Vagina (tissue), 2 donors: ENCODE results near the gene TPST2.

ENCODE experiments used
- POLR2A ChIP-seq, 2 donors: fragments of 450-650 bp; IDR thresholded peaks; one replicate each; pipeline ENCODE4 v1.6.1; 2017; ENCODE audit warnings: antibody characterized with exemption in 2 of 2, mild to moderate bottlenecking in 2 of 2, moderate library complexity in 2 of 2
- TF ChIP-seq, protein P1 (sequence below), 3 experiments: fragments of 450-650 bp in 2 of 3; fragments of 200-600 bp in 1 of 3; sonication (generic) in 1 of 3; IDR thresholded peaks; one replicate each; pipeline ENCODE4 v1.5.1; 2017 to 2019; ENCODE audit warnings: antibody characterized with exemption in 3 of 3, mild to moderate bottlenecking in 2 of 3, moderate library complexity in 2 of 3

DNA sequence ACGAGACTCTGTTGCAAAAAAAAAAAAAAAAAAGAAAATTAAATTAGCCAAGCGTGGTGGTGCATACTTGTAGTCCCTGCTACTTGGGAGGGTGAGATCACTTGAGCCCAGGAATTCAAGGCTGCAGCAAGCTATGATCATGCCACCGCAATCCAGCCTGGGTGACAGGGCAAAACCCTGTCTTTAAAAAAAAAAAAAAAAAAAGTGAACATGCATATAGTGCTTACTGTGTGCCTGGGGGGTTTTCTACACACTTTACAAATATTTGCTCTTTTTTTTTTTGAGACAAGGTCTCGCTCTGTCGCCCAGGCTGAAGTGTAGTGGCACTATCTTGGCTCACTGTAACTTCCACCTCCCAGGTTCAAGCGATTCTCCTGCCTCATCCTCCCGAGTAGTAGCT lies 12.9 kb downstream of the TPST2 start:
- TF ChIP-seq, protein P1, sequence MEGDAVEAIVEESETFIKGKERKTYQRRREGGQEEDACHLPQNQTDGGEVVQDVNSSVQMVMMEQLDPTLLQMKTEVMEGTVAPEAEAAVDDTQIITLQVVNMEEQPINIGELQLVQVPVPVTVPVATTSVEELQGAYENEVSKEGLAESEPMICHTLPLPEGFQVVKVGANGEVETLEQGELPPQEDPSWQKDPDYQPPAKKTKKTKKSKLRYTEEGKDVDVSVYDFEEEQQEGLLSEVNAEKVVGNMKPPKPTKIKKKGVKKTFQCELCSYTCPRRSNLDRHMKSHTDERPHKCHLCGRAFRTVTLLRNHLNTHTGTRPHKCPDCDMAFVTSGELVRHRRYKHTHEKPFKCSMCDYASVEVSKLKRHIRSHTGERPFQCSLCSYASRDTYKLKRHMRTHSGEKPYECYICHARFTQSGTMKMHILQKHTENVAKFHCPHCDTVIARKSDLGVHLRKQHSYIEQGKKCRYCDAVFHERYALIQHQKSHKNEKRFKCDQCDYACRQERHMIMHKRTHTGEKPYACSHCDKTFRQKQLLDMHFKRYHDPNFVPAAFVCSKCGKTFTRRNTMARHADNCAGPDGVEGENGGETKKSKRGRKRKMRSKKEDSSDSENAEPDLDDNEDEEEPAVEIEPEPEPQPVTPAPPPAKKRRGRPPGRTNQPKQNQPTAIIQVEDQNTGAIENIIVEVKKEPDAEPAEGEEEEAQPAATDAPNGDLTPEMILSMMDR (IDR thresholded peaks at IDR 0.05) = no peak
- no peak for TF ChIP-seq POLR2A (IDR thresholded peaks at IDR 0.05)
